NCI-H2107 (cell line): ENCODE measurements around the gene EGFL7.

ENCODE experiments used
- DNase-seq: peaks from one replicate; lab custom pipeline; 2025; lab: John Stamatoyannopoulos, UW

The EGFL7 gene

DNA sequence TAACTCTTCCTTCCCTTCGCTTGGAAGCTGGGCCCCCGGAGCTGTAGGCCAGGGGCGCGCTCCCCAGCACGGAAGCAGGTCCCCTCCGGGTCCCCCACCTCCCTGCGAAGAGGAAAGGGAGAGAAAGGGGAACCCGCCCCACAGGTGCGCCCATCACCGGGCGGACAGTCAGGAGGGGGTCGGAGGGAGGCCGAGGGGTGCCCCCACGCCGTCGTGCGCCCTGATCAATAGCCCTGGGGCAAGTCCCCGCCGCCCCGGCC, 23.7 kb downstream of the EGFL7 start:
- no peak for DNase-seq

DNA sequence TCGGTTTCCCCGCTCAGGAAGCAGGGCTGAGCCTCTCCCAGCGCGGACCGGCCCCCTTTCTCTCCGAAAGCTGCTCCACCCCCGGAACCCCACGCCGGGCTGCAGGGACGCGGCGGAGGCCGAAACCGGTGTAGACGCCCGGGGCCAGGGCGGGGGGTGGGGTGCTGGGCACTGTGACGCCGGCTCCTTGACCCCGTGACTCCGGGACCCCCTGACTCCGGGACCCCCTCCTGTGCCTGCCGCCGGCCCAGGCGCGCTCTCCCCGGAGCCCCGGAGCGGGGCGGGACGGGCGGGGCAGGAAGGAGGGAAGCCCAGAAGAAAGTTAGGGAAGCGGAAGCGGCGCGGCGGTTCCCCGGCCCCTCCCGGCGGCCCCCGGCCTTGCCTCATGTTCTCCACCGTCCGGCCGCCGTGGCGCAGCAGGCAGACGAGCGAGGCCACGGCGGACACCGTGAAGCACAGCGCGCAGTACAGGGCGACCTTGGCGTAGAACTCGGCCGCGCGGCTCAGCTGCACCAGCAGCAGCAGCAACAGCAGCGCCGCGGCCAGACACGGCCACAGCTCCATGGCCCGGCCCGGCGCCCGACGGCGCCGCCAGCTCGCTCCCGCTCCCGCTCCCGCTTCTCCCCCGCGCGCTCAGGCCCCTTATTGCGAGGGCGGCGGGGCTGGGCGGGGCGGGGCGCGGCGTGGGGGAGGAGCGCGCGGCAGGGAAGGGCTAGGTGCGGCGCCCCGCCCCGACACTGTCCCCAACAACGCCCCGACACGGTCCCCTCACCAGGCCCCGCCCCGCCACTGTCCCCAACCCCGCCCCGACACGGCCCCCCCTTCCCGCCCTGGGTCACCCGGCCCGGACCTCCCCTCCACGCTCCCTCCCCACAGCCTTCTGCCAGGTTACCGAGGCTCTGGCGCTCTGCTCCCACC, 24.3 kb downstream of the EGFL7 start, which contains the start of gene AGPAT2:
Gene AGPAT2, minus strand, starts transcription at position 664 of the 918 bp plus-strand sequence. Its CDS starts 100 bp downstream, at position 564.
- no peak for DNase-seq

DNA sequence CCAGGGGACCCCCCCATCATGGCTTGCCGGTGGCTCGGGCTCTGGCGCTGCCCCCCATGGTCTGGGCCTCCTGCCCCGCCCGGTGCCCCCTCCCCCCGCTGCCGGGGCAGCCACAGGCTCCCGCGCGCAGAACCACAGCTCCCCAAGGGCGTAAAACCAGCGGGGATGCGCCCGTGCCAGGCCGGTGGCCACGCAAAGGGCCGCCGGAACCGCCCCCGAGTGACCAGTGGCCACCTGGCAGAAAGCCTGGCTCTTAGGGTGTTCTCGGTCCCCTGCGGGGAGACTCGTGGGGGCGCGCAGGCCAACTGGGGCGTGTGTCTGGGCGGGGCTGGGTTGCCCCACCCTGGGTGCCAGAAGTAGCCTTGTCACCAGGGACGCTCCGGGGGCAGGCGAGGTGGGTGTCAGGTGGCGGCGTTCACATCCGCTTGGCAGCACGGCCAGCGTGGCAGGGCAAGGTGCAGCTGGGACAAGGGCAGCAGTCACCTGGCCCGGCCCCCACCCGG, 25.1 kb downstream of the EGFL7 start:
- DNase-seq, result no peak

DNA sequence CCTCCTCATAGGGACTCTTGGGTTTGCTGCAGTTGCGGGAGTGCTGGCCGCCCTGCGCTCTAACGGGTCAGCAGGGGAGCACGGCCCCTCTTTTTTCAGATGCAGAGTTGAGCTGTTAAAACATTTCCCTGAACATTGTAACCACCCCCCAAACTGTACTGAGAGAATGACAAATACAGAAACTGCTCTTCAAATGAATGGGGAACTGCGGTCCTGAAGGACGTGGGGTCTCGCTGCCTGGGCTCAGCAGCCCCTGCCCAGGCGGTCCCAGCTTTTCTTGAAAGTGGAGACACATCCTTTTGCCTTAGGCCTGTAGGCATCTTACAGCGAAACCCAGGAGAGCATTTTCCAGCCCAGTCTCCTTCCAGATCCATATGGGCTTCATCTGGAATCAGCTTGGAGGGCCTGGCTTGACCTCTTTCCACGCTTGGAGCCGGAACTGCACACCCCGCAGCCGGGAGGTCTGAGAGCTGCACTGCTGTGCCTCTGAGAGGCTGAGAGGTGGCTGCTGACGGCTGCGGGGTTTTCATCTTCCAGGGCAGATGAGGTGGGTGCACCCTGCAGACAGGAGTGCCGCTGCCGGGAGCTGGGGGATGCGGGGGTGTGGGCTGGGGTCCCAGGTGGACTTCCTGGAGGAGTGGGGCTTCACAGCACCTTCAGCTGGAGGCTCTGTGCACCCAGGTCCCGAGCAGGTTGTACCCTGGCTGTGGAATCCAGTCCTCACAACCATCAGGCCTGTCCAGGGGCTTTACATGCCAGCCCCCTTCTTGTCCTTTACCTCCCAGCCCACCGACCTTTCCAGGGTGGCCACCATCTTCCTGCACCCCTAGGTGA, 25.8 kb downstream of the EGFL7 start:
- DNase-seq, result no peak

DNA sequence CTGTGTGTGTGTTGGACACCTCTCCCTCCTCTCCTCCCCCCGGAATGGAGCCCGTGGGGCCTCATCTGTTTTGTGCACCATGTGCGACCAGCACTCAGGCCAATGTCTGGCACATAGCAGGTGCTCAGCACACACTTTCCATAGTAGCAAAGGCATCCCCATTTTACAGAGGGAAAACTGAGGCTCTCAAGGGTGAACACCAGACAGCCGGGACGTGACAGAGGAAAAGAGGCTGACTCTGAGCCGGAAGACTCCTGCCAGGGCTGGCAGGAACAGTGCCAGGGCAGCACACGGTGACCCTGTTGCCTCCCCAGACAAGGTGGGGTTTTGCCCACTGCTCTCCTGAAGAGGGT, 26.4 kb downstream of the EGFL7 start:
- DNase-seq, result no peak

DNA sequence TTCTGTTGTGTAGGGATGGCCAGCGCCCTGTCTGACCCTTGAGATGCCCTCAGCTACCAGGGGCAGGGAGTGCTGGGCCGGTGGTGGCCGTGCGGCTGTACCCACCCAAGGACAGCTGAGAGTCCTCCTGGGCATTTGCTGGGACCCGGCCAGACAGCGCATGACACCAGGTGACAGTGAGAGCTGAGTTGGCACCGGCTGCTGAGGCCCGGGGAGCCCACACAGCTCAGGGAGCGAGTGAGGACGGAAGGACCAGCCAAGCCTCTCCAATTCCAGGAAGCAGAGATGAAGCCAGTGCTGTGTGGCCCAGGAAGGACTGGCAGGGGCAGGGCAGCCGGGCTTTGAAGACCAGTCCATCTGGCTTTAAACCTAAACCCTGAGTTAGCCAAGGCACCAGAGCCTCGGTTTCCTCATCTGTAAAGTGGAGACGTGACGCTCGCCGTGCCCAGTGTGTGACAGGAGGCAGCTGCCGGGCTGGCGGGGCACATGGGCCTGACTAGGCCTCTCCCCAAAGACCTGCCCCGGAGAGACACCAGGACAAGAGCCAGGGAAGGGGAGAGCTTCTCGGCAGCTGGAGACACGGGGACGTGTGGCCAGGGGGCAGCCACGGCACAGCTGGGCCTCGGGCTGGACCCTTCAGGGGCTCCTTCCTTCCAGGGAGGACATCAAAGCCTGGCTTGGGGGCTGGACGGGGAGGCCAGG, 27.5 kb downstream of the EGFL7 start:
- no peak for DNase-seq

DNA sequence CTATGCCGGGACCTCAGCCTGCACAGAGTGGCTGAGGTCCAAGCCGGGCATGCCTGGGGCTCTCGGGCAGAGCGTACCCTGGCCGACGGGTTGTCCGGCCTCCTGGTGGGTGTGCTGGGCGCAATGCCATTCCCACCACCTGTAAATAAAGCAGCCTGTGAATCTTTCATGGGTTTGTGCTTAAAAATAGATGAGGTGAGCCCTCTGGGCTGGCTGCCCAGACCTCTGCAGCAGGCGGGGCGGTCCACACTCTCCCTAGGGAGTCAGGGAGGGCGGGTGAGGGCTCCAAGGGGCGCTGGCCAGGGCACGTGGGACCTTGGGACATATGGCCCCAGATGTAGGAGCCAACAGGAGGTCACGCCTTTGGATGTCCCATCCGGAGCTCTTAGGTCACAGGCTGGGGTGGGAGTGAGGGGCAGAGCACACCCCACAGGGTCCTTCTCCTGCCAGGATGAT, 28.1 kb downstream of the EGFL7 start:
- no peak for DNase-seq

DNA sequence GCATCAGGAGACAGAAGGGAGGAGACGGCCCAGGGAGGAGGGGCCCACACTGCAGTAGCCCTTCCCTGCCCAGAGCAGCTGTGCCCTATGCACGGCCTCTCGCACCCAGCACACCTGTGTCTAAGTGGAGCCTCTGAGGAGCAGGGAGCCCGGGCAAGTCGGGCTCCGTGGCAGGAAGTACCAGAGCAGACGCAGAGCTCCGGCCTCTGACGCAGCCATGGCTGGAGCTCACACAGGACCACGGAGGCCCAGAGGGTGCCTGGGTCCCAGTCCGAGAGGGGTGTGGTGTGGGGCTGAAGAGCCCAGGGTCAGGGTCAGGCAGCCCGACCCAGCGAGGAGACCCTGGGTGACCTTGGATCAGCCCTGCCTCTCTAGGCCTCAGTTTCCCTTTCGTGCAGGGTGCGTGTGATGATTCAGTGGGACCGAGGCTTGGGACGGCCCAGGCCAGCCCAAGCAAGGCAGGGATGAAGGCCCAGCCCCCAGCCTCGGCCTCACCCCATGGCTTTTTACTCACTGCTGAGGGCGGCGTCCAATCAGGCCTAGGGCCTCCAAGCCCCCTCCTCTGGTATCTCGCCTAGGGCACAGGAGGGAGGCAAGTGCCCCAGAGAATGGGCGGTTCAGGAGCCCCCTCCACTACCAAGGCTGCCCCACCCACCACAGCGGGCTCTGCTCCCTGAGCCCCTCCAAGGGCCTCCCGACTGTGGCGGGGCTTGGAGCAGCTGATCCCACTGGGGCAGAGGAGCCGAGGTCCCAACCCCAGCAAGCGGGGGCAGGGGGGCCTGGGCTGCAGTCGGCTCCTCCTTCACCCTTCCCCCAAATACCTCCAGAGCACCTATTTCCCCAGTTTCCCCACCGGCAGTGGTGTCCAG, 28.8 kb downstream of the EGFL7 start:
- DNase-seq, result no peak

DNA sequence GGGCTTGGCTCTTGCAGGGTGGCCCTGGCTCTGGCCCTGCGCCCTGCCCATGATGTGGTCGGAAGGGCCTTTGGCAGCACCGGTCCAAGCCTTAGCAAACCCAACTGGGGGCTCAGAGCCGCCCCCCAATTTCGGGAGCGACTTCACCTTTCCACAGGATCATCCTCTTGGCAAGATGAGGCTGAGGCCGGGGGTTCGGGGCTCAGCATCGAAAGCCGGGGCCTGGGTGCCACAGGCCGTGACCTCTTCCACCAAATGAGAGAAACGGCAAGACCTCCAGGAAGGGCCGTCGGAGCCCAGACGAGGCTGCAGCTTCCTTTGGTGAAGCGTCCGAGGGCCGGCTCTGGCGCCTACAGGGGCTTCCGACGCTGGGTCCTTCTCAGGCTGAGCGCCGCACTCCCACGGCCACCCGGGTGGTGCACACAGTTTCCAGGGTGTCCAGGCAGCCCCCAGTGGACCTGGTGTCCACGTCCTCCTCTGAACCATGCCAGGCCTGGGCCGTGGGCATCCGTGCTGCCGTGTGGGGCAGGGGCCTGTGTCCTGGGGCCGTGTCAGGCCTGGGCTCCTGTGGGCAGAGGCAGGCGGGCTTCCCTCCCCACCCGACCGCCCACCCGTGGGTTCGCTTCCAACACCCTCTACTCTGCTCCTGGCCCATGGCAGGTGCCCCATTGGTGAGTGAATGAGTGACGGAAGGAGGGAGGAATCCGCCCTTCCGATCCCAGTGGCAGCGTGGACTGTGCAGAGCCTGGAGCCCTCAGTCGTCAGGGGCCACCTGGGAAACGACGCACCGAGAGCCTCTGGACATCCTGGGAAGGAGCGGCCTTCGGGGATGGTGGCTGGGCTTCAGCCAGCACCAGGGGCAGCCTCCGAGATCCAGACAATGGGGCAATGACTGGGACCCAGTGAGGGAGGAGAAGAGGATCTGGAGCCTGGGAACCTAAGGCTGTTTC, 29.7 kb downstream of the EGFL7 start:
- no peak for DNase-seq

DNA sequence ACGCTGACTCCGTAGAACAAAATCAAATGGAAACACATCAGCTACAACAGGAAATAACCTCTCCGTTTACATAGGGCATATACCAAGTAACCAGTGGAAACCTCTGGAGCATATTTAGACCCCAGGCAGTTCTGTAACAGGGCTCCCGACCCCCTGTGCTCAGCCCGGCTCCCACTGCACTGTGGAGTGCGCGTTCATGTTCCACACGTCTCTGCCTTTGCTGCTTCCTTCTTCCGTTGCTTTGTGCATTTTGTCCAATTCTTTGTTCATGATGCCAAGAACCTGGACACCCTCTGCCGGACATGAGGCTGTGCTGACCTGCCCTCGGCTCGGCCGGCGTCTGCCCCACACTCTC, 30.4 kb downstream of the EGFL7 start:
- DNase-seq, result no peak

DNA sequence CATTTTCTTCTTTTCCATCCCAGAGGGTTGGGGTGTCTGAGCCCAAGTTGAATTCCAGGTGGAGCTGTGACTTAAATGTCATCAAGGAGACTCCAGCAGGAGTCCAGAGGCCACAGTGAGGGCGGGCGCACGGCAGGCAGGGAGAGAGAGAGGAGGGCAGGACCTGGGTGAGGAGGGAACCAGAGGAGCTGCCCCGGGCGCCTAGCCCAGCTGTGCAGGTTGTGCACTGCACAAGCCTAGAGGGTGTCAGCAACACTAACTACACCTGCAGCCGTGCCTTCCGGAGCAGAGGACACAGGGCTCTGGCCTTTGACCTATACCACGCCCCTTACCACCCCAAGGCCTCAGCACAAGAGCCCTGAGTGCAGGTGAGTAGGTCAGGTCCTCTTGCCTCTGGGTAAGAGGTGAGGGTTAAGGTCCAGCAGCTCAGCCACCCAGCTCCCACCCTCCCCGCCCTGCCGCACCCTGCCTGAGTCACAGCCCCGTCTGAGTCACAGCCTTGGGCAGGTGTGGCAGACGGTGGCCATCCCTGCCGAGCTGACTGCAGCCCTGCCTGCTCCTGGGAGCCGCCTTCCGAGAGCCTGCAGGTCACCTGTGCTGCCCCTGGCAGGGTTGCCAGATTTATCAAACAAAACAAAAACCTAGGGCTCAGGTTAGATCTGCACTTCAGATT, 30.9 kb downstream of the EGFL7 start:
- no peak for DNase-seq

DNA sequence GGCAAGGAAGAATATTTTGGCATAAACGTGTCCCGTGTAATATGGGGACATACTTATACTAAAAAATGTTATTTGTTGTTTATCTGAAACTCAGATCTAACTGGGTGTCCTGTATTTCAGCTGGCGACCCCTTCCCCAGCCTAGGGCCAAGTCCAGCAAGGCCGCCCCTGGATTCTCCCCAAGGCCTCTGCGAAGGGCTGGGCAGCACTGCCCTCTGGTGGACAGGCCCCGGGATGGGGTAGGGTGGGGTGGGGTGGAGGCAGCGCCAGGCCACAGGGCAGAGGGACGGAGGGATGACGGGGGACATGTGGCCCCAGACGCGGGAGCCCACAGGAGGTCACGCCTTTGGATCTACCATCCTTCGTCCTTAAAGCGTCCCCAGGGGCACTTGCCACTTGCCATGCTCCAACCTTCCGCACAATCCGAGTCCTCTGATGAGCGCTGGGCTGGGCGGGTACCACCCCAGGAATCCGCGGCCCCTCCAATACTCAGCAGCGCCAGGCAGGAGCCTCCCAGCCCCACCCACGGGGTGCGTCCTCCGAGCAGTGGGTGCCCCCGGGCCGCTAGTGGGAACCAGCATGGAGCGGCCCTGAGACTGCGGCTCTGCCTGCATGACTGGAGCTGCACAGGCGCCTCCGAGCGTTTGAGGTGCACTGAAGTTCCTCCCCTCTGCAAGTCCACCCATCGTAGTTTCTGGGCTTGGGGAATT, 31.6 kb downstream of the EGFL7 start:
- DNase-seq, result no peak

- no peak for DNase-seq
Measured at GRCh38 chr9:136694872-136695247, 32.1 kb downstream of the EGFL7 start.

DNA sequence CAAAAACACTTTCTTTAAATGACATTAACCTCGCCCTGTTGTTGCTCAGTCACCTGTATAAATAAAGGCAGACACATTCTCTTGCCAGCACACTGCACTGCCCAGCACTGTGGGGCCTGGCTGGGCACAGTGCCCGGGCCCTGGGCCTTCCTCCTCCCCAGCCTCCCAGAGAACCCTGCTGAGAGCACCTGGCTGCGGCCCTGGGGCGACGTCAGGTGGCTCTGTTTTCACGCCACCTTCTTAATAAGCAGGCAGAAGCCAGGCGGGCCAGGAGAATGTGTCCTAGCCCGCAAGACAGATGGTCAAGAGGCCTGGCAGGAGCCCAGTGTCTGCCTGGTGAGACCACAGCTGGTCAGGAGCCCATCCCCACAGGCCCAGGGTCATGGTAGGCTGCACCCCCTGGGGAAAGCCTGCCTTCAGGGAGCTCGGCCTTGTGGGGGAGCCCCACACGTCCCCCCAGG, 32.7 kb downstream of the EGFL7 start:
- DNase-seq, result peak; percentile 89

DNA sequence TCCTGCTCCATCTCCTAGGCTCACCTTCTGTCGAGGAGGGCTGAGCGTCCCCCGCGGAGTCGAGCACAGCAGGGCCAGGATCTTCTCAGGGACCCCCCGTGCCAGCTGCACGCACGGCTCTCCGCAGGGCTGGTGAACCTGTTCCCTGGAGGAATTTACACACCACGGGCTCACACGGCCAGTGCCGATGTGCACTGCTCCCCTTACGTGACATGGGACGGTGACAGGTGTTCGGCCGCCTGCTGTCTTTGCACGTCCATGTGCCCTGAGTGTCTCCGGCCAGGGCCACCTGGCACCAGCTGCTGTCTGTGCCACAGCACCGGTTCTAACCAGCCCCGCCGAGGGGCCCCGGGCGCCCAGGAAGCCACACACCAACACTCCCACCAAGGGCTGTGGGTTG, 33.2 kb downstream of the EGFL7 start:
- no peak for DNase-seq

DNA sequence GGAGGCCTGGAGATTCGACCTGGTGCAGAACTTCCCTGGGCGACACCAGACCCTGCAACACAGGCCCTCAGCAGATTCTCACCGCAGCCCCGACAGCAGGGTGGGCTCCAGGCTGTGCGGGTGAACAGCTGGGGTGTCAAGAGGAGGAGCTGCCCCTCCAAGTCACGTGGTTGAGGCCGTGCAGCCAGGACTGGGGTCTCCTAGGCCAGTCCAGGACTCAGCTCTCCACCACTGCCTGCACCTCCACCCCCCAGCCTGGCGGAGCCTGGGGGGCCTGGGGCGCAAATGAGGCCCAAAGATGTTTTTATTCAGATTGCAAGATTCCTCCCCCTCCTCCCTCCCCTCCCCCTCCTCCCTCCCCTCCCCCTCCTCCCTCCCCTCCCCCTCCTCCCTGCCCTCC, 33.8 kb downstream of the EGFL7 start:
- DNase-seq, result no peak

DNA sequence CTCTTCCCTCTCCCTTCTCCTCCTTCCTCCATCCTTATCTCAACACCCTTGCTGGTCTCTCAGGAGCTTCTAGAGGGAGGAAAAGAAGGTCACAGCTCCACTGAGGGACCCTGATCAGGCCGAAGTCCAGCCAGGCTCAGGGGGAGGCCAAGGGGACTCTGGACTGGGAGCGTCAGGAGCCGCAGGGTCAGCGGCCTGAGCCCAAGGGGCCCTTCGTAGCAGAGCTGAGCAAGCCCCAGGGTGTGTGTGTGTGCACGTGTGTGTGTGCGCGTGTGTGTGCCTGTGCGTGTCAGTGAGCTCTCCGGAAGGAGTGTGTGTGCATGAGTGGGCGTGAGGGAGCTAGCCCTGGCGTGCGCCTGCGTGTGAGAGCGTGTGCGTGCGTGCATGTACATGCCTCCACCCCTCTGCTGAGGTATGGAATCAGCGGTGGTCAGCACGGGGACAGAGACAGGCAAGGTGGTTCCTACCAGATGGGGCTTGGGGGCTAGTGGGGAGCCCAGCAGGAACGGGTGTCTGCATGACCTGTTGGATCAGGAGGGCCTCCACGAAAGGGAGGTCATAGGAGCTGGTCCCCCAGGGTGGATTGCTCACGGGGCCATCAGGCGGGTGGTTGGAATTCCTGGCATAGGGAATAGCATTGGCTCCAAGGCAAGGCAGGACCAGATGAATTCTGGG, 34.6 kb downstream of the EGFL7 start:
- DNase-seq, result no peak

DNA sequence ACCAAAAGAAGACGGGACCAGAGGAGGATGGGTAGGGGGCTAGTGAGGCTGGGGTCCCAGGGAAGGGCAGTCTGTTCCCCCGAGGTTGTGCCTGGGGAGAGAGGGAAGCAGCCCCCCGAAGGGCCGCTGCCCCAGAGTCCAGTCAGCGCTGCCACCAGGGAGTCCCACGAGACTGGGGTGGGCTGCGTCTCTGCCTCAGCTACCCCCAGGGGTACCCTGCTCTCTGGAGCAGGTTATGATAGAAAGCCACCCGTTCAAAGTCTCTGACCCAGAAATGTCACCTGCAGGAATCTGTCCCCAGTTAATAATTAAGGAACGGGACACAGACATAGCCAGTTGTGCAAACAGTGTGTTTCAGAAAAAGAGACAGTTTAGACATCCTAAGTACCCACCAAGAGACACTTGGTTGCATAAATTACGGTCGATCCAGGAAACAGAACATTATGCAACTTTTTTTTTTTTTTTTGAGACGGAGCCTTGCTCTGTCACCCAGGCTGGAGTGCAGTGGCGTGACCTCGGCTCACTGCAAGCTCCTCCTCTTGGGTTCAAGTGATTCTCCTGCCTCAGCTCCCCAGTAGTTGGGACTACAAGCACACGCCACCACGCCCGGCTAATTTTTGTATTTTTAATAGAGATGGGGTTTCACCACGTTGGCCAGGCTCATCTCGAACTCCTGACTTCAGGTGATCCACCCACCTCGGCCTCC, 35.3 kb downstream of the EGFL7 start:
- DNase-seq, result no peak
